IPS DF 19.7 (cell line): ENCODE results near the gene SETDB2.

ENCODE experiments used
- DNase-seq: peaks from one replicate; pipeline ENCODE4 v3.0.0-alpha.2; 2013; ENCODE audit warnings: low read depth, low spot score

Gene SETDB2

DNA sequence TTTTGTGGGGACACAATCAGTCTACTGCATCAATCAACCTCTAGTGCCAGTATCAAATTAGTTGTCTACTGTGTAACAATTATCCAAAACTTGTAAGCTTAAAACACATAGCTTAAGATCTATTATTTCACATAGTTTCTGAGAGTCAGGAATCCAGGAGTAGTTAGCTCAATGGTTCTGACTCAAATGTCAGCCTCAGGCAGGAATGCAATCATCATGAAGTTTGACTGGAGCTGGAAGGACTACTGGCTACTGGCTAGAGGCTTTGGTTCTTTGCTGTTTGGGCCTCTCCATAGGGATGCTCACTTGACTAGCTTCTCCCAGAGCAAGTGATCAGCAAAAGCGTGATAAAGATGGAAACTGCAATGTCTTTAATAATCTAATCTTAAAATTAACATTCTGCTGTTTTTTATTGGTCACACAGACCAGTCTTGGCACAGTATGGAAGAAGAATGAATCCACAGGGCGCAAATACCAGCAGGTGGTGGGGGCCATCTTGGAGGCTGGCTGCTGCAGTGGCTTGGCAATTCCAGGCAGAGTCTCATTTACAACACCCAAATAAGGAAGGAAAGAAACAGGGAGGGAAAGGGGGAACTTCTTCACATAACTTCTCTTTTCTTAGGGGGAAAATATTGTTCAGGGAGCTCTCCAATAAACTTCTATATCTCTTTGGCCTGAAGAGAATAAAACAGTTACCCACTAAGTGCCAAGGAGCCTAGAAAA, 15.9 kb upstream of the SETDB2 start:
- DNase-seq = no peak

DNA sequence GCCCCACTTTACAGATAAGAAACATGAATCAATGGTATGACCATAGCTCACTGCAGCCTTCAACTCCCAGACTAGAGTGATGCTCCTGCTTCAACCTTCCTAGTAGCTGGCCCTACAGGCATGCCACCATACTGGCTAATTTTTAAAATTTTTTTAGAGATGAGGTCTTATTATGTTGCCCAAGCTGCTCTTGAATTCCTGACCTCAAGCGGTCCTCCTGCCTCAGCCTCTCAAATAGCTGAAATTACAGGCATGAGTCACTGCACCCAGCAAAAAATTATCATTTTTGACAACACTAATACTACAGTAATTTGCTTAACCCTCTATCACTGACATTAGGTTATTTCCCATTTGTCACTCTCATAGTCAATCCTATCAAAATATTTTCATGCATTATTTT, 15.0 kb upstream of the SETDB2 start:
- no peak for DNase-seq

DNA sequence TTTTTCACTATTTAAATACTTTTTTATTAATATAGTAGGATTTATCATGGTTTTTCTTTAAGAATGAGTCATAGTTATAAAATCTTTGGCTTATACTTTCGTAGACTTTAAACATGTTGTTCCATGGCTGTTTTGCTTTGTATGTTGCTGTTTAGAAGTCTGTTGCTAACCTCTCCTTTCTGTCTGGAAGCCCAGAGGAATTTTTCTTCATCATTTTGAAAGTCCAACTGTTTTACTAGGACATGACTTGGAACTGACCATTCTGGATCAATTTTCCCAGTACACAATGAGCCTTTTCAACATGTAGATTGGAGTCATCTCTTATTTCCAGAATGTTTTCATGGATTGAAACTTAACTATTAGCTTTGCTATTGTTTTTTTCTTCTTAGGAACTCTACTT, 8.1 kb upstream of the SETDB2 start:
- DNase-seq = no peak

DNA sequence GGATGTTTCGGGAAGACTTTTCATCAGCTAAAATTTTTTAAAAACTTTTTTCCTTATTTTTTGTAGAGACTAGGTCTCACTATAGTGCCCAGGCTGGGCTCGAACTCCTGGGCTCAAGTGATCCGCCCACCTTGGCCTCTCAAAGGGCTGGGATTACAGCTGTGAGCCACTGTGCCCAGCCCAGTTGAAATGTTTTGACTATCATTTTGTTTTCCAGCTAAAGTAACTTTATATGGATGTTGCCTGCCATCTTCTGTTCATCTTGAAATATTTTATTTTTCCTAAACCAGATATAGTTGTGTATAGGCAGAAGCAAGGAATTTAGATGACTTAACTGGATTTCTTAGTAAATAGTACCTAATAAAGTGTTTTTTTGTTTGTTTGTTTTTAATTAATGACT, 7.2 kb upstream of the SETDB2 start:
- no peak for DNase-seq

DNA sequence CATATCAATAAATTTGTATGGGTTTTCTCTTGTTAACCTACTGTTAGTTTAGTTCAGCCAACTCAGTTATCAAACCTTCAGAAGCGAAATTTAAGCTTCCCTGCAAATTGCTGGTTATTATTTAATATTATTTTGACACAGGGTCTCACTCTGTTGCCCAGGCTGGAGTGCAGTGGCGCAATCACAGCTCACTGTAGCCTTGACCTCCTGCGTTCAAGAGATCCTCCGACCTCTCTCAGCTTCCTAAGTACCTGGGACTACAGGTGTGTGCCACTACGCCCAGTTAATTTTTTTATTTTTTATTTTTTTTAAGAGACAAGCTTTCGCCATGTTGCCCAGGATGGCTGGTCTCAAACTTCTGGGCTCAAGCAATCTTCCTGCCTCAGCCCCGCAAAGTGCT, 6.4 kb upstream of the SETDB2 start:
- DNase-seq = no peak

DNA sequence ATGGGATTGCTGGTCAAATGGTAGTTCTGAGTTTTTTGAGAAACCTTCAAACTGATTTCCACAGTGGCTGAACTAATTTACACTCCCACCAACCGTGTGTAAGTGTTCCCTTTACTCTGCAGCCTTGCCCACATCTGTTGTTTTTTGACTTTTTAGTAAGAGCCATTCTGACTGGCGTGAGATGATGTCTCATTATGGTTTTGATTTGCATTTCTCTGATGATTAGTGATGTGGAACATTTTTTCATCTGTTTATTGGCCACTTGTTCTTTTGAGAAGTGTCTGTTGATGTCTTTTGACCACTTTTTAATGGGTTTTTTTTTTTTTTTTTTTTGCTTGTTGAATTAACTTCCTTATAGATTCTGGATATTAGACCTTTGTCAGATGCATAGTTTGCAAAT, 4.5 kb upstream of the SETDB2 start:
- DNase-seq = no peak

DNA sequence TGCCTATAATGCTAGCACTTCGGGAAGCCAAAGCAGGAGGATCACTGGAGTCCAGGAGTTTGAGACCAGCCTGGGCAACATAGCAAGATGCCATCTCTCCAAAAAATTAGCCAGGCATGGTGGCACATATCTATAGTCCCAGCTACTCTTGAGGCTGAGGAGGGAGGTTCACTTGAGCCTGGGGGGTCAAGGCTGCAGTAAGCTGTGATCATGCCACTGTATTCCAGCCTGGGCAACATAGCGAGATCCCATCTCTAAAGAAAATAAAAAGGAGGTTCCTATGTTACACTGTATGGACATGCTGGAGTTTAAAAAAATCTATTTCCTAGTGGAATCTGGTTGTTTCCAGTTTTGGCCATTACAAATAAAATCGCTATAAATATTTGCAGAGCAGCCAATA, 2.8 kb upstream of the SETDB2 start:
- no peak for DNase-seq

DNA sequence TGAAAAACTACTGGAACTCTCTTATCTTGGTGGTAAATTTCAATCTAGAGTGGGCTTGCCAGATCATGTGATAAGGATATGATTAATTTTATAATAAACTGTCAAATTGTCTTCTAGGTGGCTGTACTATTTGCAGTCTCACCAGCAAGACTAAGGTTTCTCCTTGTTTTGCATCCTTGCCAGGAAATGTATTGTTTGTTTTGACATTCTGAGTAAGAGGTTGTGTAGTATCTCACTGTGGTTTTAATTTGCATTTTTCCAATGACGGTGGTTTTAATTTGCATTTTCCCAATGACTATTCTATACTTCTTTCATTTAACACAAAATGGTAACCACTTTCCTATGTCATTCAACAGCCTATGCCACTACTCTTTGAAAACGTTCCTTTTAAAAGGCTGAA, 2.2 kb upstream of the SETDB2 start:
- no peak for DNase-seq

DNA sequence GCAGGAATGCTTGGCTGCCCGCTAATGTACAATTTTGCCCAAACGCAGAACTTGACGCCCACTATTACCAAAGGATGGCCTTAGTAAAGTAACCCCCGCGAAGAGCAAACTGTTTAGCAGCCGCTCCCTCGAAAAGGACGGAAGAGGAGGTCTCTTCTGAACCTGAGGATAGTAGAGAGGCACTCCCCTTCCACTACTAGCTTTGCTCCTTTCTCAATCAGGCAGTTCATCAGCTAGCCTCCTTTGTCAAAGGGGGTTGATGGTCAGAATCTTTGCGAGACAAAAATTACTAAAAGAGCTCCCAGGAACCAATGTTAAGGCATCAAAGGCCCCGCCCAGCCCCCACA, 744 bp upstream of the SETDB2 start:
- DNase-seq = no peak

DNA sequence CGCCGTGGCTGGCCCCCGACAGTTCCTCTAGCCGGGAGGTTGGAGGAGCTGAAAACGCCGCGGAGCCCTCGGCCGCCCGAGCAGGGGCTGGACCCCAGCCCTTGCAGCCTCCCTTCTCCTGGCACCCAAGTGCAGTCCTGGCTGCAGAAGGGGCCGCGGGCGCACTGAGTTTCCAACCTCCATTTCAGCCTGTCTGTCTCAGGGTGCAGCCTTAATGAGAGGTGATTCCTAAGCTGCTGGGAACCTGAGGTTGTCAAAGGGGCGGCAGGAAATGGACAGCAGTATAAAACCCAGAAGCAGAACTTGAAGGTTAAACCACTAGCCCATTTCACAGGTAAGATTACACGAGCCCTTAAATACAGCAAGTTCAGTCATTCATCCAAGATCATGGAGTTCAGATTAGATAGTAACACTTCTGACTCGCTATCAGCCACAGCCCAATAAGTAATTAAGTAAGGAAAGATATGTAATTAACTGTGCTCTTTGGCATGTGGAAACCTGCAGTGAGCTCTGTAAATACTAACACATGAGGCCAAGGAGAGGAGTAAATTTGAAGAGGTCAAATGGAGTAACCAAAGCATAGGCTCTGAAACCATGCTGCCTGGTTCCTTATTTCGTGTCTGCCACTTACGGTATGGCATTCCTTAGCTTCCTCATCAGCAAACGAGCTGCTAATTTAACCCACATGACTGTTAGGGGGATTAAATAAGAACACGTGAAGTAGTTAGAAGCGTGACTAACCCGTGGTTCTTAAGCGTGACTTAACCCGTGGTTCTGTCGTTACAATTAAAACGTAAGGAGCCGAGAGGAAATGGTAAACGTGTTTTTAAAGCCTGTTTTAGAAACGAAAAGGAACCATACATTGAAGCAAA, 686 bp downstream of the SETDB2 start:
- DNase-seq = no peak

DNA sequence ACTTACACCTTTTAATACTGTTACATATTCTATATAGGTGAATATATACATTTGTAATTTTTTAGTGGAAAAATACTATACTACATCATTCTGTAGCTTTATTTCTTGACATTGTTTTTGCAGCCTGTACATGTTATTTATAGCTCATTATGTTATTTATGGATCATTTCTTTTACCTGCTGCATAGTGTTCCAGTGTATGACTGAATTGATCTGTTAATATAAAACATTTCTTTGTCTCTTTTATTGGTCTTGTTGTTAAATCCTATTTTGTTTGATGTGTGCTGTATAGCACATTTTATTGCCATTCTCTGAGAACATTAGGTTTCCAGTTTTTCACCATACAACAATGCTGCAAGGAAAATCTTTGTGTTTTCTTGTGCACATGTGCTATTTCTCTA, 2.4 kb downstream of the SETDB2 start:
- no peak for DNase-seq

DNA sequence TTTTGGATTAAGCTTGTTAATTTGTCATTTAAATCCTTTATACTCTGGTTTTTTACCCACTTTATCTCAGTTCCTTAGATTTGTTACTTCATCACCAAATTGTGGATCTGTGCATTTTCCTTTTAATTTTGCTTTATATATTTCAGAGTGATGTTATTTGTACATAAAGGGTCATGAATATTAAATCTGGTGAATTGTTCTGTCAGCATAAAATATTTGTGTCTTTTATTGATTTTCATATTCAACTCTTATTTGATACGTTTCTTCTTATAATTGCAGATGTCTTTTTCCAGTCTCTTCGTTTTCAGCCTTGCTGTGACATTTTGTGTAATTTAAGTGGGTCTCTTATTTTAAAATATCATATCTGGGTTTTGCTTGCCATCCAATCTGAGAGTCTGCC, 4.7 kb downstream of the SETDB2 start:
- DNase-seq = no peak

DNA sequence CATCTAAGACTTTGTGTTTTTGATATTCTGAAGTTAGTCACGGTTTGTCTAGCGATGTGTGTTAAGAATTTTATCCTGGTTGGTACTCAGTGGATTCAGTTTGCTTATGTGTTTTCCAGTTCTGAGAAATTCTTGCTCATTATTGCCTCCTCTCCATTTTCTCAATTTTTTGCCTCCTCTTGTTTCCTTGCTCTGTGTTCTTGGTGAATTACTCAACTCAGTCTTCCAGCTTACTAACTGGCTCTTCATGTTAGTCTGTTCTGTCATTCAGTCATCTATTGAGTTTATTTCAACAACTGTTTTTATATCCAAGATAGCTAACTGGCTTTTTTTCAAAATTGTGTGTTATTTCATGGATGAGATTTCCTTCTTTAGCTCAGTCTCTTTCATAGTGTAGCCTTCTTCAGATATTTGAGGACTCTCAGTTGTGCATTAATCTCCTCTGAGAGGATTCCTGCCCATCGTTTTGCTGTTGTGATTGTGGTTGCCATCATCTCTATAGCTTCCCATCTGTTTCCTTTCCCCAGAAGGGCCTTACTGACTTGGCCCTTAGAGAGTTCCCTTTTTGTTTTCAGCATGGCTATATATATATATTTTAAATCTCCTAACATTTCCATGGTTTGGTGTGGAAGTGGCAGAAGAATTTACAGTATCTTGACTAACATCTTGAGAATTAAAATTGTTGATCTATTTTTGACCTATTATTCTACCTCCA, 6.2 kb downstream of the SETDB2 start:
- DNase-seq = no peak

DNA sequence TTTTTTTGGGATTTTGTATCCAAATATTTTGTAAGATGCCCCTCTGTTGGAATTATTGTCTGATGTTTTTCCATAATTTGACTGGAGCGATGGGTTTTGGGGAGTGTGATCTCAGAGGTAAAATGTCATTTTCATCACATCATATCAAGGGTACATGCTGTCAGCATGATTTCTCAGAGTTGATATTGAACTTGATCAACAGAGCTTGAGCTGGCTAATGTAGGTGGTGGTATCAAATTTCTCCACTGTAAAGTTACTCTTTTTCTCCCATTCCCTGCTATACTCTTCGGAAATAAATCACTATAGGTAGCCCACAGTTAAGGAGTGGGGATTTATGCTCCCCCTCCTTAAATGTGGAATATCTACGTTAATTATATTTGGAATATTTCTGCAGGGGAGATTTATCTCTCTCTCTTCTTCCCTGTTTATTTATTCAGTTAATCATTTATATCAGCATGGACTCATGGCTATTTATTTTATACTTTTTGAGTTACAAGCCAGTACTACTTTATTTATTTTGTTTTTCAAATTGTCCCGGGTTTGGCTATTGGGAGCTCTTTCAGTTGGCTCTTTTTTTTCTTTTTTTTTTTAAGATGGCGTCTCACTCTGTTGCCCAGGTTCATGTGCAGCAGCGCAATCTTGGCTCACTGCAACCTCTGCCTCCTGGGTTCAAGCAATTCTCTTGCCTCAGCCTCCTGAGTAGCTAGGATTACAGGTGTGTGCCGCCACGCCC, 8.8 kb downstream of the SETDB2 start:
- DNase-seq = no peak

DNA sequence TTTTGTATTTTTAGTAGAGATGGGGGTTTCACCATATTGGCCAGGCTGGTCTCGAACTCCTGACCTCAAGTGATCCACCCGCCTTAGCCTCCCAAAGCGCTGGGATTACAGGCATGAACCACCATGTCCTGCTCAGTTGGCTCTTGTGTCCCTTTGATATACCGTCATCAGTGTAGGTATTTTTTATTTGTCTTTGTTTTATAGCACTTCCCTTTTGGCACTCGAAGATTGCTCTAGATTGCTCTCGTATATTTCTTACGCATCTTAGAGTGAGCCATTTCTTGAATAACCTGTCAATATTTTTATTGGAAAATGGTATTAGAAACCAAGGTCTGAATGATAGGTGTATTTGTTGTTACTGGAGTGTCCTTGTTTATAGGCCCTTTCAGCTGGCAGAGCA, 9.4 kb downstream of the SETDB2 start:
- no peak for DNase-seq

DNA sequence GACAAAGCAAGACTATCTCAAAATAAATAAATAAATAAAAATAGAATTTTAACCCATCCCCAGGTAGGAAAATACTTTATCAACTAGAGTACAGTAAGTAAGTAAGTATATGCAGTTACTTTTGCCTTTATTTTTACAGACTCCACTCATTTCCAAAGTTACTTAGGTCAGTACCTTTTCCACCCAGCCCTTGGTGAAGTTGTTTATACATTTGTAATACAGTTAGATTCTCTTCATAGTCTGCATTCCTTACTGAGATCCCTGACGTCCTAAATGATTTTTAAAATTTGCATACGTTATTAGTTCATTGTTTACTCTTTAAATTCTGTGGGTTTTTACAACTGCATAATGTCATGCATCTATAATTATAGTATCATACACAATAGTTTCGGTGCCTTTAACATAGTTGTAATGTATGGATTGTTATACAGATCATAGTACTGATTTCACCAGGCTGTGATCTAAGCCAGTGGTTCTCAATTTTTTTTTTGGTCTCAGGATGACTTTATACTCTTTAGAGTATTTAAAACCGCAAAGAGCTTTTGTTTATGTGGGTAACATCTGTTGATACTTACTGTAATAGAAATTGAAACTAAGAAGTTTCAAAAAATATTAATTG, 10.4 kb downstream of the SETDB2 start:
- DNase-seq = no peak

DNA sequence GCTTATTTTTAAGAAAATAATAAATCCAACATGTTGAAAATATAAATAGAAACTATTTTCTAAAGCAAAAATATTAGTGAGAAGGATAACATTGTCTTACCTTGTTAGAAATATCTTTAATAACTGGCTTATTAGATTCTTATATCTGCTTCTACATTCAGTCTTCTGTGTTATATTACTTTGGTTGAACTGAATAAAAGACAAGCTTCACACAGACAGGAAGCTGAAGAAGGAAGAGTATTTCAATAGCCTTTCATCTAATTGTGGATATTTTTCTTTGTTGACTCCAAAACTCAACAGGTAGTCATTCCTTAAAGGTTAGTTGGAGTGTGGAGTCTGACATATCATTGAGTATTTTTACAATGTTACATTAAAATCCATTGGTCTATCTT, 10.9 kb downstream of the SETDB2 start:
- DNase-seq = no peak

DNA sequence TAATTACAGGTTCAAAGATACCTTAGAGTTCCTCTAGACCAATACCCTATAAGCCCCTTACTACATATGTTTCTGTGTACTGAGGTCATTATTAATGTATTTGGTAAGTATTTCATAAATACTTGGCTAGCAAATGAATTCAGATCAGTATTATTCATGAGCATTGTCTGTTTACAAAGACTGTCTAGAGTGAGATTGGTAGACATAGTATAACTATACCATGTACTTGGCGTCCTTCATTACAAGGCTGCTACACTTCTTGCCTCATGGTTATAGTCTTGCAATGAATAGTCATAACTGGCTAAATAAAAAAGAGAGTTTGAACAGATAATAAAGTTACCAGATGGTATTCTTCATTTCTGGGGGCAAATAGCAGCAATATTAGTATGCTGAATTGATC, 12.1 kb downstream of the SETDB2 start:
- DNase-seq = no peak

DNA sequence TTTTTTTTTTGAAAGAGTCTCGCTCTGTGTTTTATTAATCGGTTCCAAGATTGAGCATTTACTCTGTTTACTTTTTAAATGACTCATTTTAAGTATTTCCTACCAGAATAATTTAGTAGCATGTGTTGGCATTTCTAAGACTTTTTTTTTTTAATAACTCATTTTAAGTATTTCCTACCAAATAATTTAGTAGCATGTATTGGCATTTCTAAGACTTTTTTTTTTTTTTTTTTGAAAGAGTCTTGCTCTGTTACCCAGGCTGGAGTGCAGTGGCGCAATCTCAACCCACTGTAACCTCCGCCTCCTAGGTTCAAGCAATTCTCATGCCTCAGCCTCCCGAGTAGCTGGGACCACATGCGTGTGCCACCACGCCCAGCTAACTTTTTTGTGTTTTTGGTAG, 13.1 kb downstream of the SETDB2 start:
- no peak for DNase-seq

DNA sequence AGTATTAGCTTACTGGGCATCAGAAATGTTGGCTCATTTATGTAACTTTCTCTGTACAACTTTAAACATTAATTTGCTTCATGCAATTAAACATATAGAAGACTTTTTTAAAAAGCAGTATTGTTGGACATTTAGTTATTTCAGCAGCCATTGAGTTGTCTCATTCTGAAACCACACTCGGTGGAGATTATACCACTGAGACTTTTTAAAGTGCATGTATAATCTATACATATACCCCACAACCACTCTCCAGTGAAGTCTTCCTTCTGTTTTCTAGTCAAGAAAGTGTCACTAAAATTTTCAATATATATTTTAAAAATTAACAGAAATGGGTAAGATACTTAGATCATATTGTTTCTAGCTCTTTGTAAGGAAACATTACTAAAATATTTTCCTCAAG, 15.5 kb downstream of the SETDB2 start:
- DNase-seq = no peak

DNA sequence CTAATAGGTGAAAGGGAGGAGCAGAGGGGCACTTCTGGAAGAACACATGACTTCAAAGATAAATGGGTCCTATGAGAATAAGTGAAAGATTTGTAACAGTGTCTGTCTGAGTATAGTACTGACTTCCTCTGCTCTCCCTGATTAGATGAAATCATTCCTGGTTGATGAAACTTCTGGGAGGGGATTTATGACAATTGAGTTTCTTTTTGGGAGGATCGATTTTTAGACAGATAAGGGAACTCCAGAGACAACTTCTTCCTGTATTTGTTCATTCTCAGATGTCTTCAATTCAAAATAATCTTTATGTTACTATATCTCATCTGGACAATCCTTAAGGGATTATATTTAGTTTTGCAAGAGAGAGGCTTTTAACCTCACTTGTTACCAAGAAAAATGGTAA, 20.0 kb downstream of the SETDB2 start:
- DNase-seq = no peak
